HG03558 (cell line): Measurements from ENCODE around the gene KLRD1.
"Not testable (repeated sequence)": the region's sequence is repeated elsewhere in the genome, so short reads cannot be mapped to it uniquely, and the experiment has no call there.

Experiments used
- ATAC-seq: cut with Tn5 transposase; IDR thresholded peaks from one replicate; pipeline ENCODE4 v1.9.1; 2021; ENCODE audit warnings: moderate number of reproducible peaks; ENCODE audit not compliant: unreplicated experiment; ENCODE audit errors: extremely low read depth

KLRD1 gene

GRCh38 chr12:10307630-10308029 lies at the start of gene KLRD1:
Gene KLRD1 (plus strand): TSS chr12:10307870. CDS start chr12:10308078, 208 bp downstream.
- no peak for ATAC-seq

GRCh38 chr12:10260927-10261326 lies 46.7 kb upstream of the KLRD1 start:
- ATAC-seq, result no peak

DNA sequence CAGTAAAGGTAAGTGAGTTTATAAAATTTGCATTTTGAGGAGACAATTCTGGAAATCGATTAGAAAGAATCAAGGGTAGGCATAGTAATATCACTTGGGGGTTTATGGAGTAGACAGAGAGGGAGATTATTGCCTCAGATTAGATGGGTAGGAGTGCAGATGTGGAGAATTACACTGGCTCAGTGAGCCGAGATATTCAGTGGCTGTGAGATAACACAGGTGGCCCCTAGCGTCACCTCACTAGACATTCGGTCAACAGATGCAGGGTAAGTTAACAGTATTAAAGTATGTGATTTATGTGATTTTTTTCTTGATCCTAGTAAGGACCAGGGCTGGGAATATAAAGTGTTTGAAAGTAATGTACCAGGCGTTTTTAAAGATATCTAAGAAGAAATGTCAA lies 39.6 kb upstream of the KLRD1 start:
- ATAC-seq, result no peak

GRCh38 chr12:10272467-10272866 lies 35.2 kb upstream of the KLRD1 start:
- no peak for ATAC-seq

- no peak for ATAC-seq
Observed at GRCh38 chr12:10276774-10277173, 30.9 kb upstream of the KLRD1 start.

GRCh38 chr12:10278104-10278503 lies 29.6 kb upstream of the KLRD1 start:
- no peak for ATAC-seq

- no peak for ATAC-seq
Observed at GRCh38 chr12:10279937-10280336, 27.7 kb upstream of the KLRD1 start.

DNA sequence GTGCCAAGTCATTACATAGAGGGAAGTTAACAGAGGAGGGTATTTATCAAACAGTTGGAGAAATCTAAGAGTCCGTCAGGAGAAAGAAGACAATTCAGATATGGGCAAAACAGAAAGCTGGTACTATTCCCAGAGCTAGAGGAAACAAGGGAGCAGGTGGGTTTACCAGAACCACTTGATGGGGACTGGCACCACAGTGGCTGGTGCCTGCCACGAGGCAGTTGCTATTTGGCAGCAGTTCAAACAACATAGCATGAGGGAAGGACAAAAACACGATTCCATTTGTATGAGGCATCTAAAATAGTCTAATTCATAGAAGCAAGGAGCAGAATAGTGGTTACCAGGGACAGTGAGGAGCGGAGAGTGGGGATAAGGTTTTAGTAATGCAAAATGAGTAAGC lies 24.6 kb upstream of the KLRD1 start:
- no peak for ATAC-seq

DNA sequence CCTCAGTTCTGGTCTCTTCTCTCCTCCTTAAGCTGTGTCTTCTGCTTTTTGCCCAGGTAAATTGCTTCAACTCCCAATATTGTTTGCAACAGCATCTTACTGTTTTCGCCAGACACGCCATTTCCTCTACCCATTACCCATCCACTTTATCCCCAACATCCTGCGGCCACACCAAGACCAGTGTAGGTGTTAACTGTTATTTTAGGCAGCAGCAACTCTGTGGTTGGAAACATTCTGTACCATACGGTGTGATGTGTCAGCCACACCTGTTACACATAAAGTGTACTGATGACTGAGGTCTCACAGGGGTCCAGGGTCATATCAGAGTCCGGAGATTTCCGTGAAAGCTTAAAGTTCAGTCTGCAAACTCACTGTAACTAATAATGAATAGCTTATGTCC lies 21.8 kb upstream of the KLRD1 start:
- ATAC-seq, result no peak

DNA sequence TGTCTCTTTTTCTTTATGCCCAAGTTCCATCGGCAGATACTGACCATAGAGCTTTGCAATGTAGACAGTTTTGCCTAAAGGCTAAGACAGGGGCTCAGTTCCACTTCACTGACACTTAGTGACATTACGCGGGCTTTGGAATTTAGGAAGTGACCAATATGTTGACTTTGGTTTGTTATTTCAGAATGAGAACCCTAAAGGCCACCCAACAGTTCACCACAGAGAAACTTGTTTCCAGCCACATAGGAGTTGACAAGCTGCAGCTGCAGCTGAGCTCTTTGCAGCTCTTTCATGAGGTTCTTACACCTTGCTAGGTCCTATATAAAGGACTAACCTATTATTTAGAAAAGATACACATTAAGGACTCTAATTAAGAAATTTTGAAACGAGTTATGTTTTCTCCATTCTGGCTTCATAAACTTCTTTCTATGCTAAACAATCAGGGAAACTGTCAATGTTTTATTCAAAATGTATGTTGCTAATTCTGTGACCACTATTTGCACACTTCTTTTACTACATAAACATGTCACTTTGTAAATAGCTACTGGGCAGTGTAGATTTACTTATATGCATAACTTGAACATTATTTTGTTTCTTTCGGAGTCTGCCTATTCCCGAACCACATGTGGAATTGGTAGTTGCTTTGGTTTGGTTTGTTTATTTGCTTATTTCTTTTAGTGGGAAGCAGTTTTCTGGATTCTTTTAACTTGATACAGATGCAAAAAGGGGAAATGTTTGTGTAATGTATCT lies 18.5 kb upstream of the KLRD1 start:
- no peak for ATAC-seq

DNA sequence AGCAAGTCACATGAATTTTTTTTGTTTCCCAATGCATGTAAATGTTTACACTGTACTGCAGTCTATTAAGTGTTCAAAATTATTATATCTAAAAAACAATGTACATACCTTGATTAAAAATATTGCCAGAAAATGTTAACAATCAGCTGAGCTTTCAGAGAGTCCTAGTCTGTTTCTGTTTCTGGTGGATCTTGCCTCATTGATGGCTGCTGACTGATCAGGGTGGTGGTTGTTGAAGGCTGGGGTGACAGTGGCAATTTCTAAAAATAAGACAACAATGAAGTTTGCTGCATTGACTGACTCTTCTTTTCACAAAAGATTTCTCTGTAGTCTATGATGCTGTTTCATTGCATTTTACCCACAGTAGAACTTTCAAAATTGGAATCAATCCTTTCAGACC lies 16.6 kb upstream of the KLRD1 start:
- ATAC-seq, result no peak

- ATAC-seq, result no peak
Observed at GRCh38 chr12:10293151-10293550, 14.5 kb upstream of the KLRD1 start.

- no peak for ATAC-seq
Observed at GRCh38 chr12:10293570-10294227, 14.0 kb upstream of the KLRD1 start.

- ATAC-seq, result no peak
Observed at GRCh38 chr12:10301103-10301502, 6.6 kb upstream of the KLRD1 start.

GRCh38 chr12:10304161-10304574 lies 3.5 kb upstream of the KLRD1 start:
- ATAC-seq, result no peak

GRCh38 chr12:10305411-10305810 lies 2.3 kb upstream of the KLRD1 start:
- ATAC-seq, result no peak

- ATAC-seq, result no peak
Observed at GRCh38 chr12:10310926-10311720, 3.5 kb downstream of the KLRD1 start.

DNA sequence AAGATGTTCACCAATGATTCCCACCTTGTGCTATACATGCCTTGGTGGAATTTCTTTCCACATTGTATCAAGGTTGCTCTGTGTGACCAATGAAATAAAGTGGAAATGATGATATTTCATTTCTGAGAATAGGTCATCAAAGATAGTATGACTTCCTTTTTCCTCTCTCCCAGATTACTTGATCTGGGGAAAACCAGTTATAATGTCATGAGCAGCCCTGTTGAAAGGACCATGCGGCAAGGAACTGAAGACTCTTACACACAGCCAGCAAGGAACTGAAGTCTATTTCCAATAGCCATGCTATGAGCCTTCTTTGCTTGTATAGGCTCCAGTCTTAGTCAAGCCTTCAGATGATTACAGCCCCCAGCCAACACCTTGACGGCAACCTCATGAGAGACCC lies 11.7 kb downstream of the KLRD1 start:
- no peak for ATAC-seq

DNA sequence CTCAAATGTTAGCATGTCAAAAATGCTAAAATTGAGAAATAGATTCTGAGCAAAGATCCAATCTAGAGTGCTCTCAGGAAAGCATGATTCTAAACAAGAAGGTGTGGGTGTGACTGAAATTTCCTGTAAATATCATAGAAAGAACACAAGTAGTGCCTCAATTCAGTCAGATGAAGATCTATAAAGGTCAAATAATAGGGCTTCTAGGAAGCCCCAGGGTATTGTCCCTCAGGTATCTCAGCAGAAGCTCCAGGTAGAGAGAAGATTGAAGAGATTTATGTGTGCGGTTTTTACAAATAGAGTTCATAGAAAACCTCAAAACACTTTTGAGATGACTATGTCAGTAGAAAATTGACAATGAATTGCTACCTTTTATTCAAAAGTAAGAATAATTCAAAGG lies 13.0 kb downstream of the KLRD1 start:
- no peak for ATAC-seq

DNA sequence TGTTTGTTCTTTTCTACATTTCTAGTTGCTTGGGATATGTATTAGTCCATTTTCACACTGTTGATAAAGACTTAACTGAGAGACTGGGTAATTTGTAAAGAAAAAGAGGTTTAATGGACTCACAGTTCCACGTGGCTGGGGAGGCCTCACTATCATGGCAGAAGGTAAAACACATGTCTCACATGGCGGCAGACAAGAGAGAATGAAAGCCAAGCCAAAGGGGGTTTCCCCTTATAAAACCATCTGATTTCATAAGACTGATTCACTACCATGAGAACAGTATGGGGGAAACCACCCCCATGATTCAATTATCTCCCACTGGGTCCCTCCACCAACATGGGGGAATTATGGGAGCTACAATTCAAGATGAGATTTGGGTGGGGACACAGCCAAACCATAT lies 21.0 kb downstream of the KLRD1 start:
- ATAC-seq, result not testable (repeated sequence)

DNA sequence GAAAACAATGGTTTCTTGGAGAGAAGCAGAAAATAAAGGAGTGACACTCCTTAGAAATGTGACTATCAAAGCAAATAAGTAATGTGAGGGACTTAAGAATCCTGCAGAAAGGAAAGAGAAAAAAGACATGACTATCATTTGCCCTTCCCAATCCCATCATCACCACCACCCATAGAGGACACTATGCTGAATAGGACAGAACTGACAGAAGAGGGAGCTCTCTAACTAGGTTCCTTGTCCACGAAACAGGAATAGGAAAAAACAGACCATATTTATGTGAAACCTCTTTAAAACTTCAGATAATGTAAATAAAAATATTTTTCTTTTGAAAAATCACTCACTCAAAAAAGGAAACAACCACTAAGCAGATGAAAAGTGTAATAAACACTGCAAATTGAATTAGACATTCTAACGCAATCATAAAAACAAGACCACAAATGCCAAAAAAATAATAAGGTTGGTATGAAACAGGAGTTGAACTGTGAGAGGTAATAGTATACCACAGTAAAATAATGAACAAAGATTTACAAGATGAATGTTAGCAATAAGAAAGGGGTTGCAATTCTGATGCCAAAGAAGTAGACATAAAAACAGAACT lies 24.1 kb downstream of the KLRD1 start:
- ATAC-seq, result no peak
